DMS153 treated with DMSO at 0.1 percent for 48 hours (cell line): Measurements from ENCODE around the gene THAP4.

Source experiments
- DNase-seq: peaks from one replicate; lab custom pipeline; 2025; ENCODE audit not compliant: unreplicated experiment; lab: John Stamatoyannopoulos, UW

THAP4 gene

DNA sequence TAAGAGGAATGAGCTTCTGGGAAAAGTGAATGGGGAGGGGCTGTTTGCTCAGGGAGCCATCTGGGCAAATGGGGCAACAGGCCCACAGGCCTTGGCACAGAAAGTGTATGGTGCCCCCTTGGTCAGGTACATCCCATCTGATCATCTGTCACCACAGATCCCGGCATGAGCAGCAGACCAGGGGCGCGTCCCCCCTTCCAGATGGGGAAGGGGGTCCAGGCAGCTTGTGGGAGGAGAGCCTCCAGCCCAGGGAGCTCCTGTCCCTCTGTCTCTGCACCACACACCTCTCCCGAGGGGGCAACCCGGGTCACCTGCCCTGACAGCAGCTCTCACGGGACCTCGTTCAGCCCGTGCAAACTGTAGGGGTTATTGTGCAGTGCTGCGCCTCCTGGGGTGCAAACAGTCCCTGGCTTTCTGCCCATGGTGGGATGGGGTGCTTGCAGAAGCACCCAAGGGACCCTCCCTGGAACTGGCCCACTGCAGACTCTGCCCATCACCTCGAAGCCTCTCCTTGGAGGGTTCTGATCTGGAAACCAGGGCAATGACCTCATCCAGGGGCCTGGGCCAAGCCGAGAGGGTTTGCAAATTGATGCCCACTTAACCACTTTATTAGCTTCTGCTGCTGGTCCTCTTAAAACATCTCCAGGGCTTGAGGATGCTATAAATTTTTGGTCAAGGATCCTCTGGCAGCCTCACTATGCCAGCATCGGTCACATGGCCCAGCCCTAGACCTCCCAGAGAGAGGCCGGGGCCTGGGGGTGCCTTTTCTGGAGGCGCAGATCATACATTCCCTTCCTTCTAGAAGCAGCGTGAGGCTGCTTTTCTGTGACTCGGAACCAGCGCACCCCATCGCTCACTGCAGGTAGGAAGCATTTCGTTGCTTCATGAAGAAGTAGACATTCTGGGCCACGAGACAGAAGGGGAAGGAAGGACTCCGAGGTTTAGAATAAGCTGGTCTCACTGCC, 86.1 kb downstream of the THAP4 start:
- no peak for DNase-seq

DNA sequence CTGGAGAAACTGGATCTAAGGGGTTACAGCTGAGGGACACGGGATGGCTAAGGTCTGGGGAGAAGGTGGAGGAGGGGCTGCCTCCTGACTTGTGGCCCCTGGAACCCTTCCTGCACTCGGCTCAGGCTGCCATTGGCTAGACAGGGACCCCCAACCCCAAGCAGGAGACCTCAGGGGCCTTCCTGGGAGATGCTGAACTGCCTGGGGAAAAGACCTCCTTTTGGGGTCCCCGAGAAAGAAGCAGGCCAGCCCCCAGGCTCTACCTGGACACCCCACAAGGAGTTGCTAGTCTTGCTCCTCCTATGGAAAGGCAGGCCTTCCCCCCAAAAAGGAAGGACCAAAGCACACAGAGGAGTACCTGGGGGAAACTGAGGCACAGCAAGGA, 88.5 kb downstream of the THAP4 start:
- no peak for DNase-seq

DNA sequence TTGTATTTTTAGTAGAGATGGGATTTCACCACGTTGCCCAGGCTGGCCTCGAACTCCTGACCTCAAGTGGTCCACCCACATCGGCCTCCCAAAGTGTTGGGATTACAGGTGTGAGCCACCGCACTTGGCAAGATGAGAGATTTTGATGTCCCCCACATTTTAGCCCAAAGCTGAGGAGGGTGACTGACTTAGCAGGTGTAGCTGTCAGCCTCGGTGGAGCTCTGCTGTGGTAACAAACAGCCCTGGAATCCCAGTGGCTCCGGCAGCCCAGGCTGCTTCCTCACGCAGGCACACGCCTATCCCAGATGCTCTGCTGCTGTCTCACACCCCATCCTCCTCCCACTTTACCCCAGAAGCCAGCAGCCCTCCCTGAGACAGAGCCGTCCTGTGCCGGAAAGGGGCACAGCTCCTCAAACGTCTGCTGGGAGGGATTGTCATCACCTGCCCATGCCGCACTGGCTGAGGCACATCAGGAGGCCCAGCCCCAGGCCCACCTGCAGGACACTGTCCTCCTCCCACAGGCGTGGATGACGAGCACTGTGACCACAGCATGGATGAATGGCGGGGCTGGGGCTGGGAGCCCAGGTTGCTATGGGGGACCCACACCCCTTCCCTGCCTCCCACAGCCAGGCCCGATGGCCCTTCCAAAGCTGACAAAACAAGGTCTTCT, 89.0 kb downstream of the THAP4 start:
- DNase-seq, result no peak

DNA sequence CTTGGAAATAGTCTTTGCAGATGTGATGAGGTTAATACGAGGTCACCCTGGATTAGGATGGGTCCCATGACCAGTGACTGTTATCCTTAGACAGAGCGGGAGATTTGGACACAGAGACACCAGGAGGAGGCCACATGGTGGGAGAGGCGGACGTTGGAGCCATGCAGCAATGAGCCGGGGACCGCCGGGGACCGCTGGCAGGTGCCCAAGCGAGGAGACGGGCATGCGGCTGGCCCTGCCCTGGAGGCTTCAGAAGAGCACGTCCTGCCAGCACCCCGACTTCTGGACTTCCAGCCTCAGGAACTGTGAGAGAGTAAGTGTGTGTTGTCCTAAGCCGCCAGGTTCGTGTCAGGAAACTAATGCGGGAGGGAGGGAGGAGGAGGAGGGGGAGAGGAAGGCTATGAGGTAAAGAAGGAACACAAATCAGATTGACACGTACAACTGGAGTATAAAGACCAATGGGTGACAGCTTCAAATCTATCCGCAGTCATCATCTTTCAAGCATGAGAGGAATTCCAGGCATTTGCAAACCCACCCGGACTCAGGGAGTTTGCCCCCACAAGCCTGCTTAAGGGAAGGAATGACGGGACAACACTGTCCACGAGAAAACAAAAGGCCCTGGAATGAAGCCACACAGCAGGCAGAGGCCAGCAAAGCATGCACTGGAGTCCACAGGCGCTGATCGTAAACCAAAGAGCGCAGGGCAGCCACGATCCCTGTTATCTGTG, 90.0 kb downstream of the THAP4 start:
- DNase-seq, result no peak

DNA sequence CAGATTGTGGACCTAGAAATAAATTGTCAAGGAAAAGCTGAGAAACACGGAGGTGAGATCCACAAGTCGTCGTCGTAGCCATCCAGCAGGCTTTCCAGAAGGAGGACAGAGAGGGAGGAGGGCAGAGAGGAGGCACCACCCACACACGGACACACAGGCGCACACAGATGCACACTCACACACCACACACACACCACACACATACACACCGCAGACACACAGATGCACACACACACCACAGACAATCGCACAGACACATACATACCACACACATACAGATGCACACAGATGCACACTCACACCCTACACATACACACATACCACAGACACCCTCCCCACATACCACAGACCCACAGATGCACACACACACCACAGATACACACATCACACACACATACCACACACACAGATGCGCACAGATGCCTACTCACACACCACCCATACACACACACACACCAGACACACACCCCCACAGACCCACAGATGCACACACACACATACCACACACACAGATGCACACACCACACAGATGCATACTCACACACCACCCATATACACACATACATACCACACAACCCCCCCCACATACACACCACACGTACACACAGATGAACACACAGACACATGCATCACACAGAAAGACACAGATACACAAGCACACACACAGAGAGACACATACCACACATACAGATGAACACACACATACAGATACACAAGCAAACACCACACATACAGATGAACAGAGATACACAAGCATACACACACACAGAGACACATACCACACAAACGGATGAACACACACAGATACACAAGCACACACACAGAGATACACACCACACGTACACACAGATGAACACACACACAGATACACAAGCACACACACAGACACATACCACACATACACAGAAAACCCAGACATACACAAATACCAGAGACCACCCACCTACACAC, 91.2 kb downstream of the THAP4 start:
- no peak for DNase-seq

DNA sequence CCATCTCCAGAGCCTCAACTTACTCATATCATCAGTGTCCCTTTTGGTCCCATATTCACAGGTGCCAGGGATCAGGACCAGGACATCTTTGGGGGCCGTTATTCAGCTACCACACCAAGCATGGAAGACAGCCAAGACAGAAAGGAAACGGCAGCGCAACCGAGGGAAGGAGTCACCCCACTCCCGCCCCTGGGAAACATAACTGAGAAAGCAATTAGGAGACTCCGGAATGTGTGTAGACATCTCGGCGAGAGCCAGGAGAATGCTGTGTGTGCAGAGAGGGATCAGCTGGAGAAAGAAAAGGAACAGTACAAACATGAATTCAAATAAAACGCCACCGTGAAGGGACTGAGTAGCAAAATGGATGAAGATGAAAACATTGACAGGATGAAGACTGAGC, 91.9 kb downstream of the THAP4 start:
- DNase-seq, result no peak

DNA sequence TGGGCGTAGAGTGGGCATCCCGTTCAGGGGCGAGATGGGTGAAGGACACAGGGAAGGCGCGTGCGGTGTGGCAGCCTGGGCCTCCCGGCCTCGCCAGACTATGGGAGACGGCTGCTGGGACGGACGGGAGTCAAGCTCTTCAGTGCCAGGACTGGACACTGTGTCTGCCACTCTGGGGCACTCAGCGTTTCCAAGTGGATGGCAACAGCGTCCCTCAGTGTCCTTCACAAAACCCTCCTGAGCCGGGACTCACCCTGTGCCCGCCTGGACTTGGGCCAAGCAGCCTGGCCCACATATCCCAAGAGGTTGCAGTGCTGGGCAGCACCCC, 94.7 kb downstream of the THAP4 start:
- no peak for DNase-seq

DNA sequence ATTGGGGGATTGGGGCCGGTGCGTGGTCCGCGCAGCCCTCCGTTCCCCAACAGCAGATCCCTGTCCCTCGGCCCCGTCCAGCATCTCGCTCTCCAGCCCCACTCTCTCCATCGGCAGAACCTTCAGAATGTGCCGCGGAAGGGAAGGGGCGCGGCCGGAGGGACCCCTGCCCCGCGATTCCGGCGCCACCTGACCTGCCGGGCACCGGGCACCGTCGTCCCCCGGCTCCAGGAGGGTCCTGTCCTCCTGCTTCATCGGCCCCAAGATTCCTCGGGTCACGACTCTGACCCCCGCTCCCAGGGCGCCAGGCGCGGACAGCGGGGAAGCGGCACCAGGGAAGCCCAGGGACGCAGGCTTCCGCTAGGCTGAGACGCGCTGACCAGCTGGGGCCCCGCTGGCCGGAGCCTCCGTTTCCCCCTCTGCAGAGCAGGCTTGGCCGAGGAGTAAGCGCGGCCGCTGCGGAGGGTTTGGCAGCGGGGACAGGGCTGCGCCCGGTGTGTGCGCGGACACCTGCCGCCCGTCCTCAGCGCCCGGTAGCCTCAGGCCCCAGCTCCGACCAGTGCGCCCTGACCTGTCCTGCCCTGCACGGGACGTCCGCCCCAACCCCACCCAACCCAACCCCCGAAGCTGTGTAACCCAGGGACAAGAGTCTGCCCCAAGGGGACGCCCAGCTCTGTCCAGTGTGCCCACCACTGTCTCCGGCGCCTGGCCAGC, 95.2 kb downstream of the THAP4 start:
- DNase-seq, result no peak

DNA sequence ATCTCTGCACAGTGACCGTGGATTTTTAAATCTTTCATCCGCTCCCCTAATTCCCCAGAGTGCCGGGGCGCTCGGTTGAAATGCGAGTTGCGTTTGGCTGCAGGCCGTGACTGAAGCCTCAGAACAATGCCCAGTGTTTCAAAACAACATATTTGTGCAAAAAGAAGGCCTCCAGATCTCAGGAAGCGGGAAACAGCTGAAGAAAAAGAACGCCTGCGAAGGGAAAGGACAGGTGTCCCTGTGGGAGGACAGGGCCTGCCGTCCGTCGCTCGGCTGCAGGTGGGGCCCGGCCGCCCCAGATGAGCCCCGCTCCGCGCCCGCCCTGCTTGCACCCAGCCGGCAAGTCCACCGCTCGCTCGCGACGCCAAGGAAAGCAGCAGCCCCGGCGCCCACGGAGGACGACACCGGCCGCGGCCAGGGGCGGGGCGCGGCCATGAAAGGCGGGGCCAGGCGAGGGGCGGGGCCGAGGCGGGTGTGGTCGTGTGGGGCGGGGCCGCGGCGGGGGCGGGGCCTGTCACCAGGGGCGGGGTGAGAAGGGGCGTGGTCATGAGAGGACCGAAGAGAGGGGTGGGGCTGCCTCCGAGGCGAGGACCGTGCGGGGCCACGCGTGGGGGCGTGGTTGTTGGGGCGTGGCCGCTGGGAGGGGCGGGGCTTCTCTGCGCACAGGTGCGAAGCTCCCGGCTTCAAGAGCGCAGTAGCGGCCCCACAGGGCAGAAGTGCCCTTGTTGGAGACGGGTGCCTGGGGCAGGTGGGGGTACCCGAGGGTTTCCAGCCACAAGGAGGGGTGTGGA, 96.0 kb downstream of the THAP4 start:
- DNase-seq, result peak; percentile 62

DNA sequence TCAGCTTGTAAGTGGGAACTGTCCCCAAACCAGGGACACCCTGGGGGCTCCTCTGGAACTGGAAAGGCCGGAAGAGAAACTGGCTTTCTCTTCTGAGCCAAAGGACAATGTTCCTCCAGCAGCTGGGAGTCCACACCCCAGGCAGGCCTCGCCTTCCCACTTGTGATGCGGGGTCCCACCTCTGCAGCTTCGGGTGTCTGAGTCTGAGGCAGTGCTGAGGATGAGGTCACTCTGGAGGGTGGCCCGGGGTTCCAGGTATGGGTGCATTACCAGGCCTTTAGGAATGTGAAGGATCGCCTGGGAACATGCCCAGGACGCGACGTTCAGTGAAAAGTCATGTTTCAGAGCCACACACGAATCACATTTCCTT, 96.6 kb downstream of the THAP4 start:
- DNase-seq, result no peak

DNA sequence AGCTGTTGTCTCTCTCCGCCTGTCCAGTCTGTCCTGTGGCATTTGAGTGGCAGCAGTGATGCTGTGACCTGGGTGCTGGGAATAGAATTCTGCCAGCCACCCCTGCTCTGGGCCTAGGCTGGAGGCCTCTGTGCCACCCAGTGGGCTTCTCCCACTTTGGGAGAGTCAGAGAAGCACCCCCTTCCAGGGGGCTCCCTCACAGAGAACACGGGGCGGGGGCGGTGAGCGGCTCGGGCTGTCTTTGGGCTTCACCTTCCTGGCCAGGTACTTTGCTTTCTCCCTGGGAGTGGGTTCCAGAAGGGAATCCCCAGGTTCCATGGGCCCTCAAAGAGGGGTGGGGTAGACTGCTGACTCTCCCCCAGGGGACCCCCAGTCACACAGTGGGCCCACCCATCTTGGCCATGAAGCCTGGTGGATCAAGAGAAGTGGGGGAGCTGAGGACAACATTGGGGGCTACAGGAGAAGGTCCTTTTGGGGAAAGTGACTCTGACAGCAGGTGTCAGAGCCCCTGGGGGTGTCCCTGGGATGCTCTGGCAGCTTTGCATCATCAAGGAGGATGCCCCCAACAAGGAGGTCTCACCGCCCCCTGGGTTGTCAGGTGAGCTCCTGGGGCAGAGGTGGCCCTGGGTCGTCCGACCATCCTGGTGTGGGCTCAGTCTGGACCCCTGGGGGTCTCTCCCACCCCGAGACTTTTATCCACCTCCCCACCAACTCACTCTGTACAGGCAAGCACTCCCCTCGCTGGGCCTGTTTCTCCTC, 97.2 kb downstream of the THAP4 start:
- no peak for DNase-seq

DNA sequence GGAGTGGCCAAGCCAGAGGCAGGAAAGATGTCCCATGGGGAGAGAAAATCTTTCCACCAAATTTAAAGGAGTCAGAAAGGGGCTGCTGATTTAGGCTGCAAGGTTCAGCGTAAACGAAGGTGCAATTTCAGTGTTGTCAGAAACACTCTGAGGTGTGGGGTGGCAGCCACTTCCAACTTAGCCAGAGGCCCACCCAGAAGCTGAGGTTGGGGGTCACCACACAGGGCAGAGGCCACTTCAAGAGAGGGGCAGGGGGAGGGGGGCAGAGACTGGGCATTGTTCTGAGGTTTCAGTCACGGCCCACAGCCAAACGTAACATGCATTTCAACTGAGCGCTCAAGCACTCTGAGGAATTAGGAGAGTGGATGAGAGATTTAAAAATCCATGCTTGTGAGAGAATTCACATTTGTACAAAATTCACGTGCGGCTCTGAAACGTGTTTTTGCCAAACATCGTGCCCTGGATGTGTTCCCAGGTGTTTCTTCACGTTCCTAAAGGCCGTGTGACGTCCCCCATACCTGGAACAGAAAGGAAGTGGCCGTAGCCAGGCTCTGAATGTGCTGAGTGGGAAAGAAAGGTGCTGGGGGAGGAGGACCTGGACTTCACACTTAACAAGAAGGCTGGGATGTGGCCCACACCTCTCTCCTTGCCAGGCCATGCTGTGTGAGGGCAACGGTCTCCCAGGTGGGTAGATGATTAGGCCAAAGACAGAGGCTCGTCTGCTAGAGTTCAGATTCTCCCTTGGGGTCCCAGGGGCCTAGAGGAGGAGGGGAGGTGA, 97.9 kb downstream of the THAP4 start:
- DNase-seq, result no peak

DNA sequence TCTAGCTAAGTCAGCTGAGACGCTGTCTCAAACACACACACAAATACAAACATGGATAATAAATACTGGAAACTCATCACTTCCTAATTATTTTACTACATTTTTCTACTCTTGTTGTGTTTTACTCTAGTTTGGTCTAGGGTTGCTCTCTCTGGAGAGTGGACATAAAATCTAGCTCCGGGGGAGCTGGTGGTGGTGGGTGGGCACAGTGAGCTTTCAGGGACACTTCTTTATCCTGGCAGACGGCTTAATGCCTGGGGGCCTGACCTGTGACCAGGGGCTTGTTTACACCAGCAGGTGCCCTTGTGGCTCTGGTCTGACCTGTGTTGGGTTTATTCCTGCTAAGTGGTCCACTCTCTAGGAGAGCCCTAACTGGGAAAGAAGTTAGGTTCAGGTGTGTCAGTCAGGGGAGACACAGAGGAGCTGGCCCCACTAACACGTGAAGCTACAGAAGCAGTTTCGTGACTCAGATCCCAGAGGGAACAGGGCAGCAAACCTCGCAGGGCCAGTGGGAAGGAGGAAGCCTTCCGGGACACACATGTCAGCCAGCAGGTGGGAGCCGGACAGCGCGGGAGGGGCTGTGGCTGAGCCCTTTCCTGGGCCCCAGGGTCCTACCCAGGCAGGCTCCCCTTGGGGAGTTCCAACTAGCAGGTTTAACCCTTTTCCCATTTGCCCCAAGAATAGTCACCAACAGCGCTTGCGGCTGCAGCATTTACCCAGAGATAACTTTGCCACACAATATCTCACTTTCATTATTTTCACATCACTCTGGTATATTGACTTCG, 100.9 kb downstream of the THAP4 start:
- DNase-seq, result no peak

DNA sequence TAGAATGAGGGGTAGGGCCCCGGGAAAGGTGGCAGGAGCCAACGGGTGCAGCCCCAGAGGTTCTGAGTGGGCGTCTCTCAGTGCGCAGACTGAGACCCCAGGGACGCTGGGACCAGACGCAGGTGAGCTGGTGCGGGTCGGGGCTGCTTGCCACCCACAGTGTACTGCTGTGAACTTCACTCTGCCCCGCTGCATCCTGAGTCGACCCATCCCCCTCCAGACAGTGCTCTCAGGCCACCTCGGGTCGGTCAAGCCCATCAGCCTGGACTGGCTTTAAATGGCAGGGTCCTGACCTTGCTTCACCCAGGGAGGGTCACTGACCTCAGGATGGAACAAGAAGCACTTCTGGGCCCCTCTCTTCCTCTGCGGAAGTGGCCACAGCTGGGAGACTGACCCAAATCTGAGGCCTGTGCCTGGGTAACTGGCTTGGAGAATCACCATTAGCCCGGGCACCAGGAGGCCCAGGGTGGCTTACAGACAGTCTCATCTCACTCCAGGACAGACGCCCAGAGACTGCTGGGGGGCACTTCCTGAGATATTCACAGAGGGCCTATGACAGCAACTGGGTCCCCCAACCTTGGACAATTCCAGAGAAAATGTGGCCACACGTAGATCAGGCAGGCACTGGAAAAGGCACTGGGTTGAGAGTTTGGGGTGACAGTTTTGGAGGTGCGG, 102.1 kb downstream of the THAP4 start:
- DNase-seq, result no peak
